IPS-18a (cell line): ENCODE results near the gene THEMIS2.
"Not testable (repeated sequence)": the region's sequence is repeated elsewhere in the genome, so short reads cannot be mapped to it uniquely, and the experiment has no call there.

Experiments
- H3K27ac ChIP-seq: one replicate; pipeline ENCODE4 v1.5.1; 2013; ENCODE audit warnings: low read length
- H3K27me3 ChIP-seq: one replicate; pipeline ENCODE4 v1.6.1; 2013; ENCODE audit warnings: mild to moderate bottlenecking, low read length; ENCODE audit not compliant: control insufficient read depth, insufficient read depth
- H3K36me3 ChIP-seq: one replicate; pipeline ENCODE4 v1.6.1; 2013; ENCODE audit warnings: low read depth, low read length; ENCODE audit not compliant: control insufficient read depth
- H3K4me1 ChIP-seq: one replicate; pipeline ENCODE4 v1.6.1; 2013; ENCODE audit warnings: low read depth, low read length; ENCODE audit not compliant: control insufficient read depth
- H3K4me3 ChIP-seq: one replicate; pipeline ENCODE4 v1.5.1; 2013; ENCODE audit warnings: low read length
- H3K9ac ChIP-seq: one replicate; pipeline ENCODE4 v1.6.1; 2013; ENCODE audit warnings: mild to moderate bottlenecking, low read length, moderate library complexity
- H3K9me3 ChIP-seq: one replicate; pipeline ENCODE4 v1.6.1; 2013; ENCODE audit warnings: low read depth, low read length; ENCODE audit not compliant: control insufficient read depth

The THEMIS2 gene

DNA sequence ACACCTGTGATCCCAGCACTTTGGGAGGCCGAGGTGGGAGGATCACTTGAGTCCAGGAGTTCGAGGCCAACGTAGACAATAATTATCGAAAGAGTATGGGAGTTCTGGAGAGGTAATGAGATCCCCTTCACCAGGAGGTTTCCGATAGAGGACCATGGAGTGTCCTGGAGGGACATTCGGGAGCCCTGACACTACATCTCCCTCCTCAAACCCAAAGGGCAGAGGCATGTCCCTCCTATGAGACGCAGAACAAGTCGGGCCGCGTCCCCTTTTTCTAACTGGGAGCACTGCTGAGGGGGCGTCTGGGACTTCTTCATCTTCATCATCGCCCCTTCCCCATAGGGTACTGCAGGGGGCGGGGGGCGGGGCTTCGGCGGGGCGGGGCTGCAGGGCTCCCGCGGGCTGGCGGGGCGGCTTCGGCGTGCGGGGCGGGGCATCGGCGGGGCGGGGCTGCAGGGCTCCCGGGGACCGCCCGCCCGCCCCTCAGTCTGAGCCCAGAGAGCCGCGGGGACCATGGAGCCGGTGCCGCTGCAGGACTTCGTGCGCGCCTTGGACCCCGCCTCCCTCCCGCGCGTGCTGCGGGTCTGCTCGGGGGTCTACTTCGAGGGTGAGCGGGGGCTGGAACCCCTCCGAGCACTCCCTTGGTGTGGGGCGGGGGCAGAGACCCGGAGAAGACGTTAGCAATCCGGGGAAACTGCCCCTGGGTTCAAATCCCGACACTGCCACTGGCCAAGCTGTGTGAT, at the start of gene THEMIS2:
Gene THEMIS2, plus strand, starts transcription at position 486 of the 743 bp plus-strand sequence. Its CDS starts 28 bp downstream, at position 514.
- peak within 1 kb of the TSS; percentile 83 for H3K4me3 ChIP-seq
- H3K27ac ChIP-seq = no peak within 1 kb of the TSS
- peak within 1 kb of the TSS; percentile 45 for H3K9ac ChIP-seq
- no peaks in the 10 kb centered on the region for H3K36me3 ChIP-seq
- H3K9me3 ChIP-seq = no peaks in the 10 kb centered on the region
- peaks cover 12% of the 10 kb centered on the region for H3K27me3 ChIP-seq
- no peaks in the 10 kb centered on the region for H3K4me1 ChIP-seq

DNA sequence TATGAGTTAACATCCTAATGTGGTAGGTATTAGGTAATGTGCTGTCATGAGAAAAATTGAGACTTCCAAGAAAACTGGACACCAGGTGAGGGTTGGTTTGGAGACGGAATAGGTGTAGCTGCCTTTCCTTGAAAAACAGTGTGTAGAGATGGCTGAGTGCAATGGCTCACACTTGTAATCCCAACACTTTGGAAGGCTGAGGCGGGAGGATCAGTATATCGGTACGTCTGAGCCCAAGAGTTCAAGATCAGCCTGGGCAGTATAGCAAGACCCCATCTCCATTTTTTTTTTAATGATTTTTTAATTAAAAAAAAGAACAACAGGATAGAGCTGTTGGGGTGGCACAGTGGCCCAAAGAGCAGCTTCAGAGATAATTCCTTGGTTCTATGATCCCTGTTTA, 48.6 kb upstream of the THEMIS2 start:
- no peaks in the 10 kb centered on the region for H3K36me3 ChIP-seq
- H3K27ac ChIP-seq = no peak overlapping the region
- no peaks in the 10 kb centered on the region for H3K27me3 ChIP-seq
- no peak overlapping the region for H3K4me3 ChIP-seq
- H3K9me3 ChIP-seq = no peaks in the 10 kb centered on the region
- H3K4me1 ChIP-seq = no peaks in the 10 kb centered on the region
- no peak overlapping the region for H3K9ac ChIP-seq

DNA sequence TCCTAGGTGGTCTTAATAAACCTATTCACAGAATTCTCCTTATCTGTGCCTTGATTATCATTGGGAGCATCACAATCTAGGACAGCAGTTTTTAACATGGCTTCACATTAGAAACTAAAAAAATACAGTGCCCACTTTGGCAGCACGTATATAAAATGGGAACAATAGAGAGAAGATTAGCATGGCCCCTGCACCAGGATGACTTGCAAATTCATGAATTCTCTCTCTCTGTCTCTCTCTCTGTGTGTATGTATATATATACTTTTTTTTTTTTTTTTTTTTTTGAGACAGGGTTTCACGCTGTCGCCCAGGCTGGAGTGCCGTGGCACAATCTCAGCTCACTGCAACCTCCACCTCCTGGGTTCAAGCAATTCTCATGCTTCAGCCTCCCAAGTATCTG, 47.9 kb upstream of the THEMIS2 start:
- no peaks in the 10 kb centered on the region for H3K36me3 ChIP-seq
- H3K9ac ChIP-seq = no peak overlapping the region
- no peaks in the 10 kb centered on the region for H3K9me3 ChIP-seq
- no peak overlapping the region for H3K4me3 ChIP-seq
- no peak overlapping the region for H3K27ac ChIP-seq
- no peaks in the 10 kb centered on the region for H3K4me1 ChIP-seq
- no peaks in the 10 kb centered on the region for H3K27me3 ChIP-seq

DNA sequence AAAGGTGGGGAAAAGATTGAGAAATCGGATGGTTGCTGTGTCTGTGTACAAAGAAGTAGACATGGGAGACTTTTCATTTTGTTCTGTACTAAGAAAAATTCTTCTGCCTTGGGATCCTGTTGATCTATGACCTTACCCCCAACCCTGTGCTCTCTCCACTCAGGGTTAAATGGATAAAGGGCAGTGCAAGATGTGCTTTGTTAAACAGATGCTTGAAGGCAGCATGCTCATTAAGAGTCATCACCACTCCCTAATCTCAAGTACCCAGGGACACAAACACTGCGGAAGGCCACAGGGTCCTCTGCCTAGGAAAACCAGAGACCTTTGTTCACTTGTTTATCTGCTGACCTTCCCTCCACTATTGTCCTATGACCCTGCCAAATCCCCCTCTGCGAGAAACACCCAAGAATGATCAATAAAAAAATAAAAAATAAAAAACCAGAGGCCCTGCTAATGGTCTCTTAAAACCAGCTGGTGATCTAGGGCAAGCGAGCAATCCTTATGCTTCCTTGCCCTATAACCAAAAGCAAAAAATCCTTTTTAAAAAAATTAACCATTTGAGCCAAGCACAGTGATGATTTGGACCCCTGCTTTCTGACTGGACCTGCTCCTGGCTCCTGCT, 42.9 kb upstream of the THEMIS2 start:
- H3K4me3 ChIP-seq = not testable (repeated sequence)

DNA sequence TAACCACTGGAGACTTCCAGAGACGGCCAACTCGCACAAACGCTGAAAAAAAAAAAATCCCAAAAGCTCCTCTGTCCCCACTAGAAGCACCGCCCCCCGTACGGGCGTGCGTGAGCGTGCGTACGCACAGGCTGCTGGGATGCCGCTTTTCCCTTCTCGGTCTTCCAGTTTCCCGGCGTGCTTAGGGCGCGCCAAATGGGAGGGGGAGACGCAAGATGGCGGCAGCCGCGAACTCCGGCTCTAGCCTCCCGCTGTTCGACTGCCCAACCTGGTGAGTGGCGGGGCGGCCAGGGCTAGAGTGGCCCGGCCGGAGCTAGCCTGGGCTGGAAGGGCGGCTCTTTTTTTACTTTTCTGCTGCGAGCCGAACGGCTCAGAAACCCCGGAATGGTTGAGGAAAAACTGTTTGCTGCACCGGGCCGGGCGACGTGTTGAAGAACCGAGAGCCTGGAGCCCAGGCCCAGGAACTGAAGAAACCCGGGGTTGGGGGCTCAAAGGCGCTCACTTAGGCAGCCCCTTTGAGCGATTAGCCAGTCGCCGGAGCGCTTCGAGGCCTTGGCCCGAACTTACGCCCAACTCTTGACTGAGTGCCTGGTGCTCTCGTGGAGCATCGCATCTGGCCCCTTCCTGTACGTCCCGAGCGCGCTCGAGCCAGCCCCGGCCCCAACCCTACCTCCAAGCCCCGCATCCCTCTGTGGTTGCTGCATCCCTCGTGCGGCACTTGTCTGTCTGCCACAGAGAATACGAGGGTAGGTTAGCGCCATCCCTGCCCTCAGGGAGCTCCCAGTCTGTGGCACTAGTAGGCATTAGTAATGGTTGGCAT, 41.5 kb upstream of the THEMIS2 start, which contains the start of gene PPP1R8:
Gene PPP1R8, plus strand, starts transcription at position 162 of the 820 bp plus-strand sequence. Its CDS starts 54 bp downstream, at position 216.
- H3K27ac ChIP-seq = peak within 1 kb of the TSS; percentile 91
- peaks cover 24% of the 10 kb centered on the region for H3K36me3 ChIP-seq
- H3K4me3 ChIP-seq = peak within 1 kb of the TSS; percentile 88
- no peaks in the 10 kb centered on the region for H3K27me3 ChIP-seq
- H3K9ac ChIP-seq = peak within 1 kb of the TSS; percentile 97
- peaks cover 9% of the 10 kb centered on the region for H3K4me1 ChIP-seq
- no peaks in the 10 kb centered on the region for H3K9me3 ChIP-seq

More for the DNA sequence above, 42.9 kb upstream of the THEMIS2 start:
- not testable (repeated sequence) for H3K27ac ChIP-seq, H3K27me3 ChIP-seq, H3K4me1 ChIP-seq, H3K9me3 ChIP-seq
- Histone ChIP-seq H3K9ac (peak overlapping the region; percentile 97), H3K36me3 (peaks cover 17% of the 10 kb centered on the region)

DNA sequence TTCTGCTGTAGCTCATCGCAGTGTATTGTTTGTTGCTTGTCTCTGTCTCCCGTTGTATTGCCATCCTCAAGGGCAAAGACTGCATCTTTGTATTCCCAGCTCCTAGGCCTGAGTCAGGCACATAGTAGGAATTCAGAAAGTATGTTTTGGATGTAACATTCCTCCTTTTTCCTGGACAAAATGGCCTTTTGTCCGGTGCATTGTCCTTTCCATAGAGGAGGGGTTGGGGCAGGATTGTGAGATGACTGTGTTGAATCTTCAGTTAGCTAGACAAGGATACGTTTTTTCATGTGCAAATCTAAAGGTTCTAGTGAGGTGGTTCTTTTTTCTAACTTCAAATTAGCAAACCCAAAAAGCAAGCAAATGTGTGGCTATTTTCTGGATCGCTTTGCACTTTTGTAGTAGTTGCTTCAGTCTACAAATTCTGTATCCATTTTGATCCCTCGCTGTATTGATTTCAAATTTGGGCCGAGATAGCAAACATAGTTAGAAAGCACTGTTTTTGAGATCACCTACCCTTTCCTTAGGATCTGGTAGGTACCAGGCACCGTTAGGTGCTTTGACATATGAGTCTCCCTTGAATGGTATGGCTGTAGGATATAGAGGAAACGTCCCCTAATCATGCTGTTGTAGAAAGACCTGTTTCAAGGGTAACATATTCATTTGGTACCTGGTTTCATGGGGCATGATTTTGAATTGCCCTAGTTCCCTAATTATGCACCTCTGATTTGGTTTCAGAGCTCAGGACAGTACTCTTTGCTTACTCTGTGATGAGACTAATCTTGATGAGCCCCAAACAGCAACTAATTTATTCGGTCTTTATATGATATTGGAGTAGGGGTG, 40.6 kb upstream of the THEMIS2 start:
- H3K4me1 ChIP-seq = peaks cover 9% of the 10 kb centered on the region
- peak overlapping the region; percentile 91 for H3K27ac ChIP-seq
- H3K27me3 ChIP-seq = no peaks in the 10 kb centered on the region
- peak overlapping the region; percentile 97 for H3K9ac ChIP-seq
- H3K36me3 ChIP-seq = peaks cover 28% of the 10 kb centered on the region
- H3K9me3 ChIP-seq = no peaks in the 10 kb centered on the region
- peak overlapping the region; percentile 88 for H3K4me3 ChIP-seq

DNA sequence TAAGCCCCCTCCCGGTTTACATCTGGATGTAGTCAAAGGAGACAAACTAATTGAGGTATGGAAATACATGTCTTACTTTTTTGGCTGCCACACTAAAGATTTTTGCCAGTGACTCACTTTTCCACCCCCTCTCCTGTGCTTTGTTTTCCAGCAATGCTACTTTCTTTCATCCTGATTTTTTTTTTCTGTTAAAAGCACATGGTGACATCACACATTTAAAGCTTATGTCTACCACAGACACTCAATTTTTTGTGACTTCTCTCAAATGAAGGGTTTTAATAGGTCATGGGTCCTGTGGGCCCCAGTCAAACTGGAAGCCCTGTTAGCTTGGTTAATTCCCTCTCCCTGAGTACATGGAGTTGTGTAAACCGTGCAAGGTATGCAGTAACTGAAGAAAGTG, 39.6 kb upstream of the THEMIS2 start:
- Histone ChIP-seq H3K27ac (no peak overlapping the region), H3K4me1 (peaks cover 9% of the 10 kb centered on the region), H3K27me3 (no peaks in the 10 kb centered on the region), H3K9ac (no peak overlapping the region), H3K36me3 (peaks cover 28% of the 10 kb centered on the region), H3K4me3 (no peak overlapping the region), H3K9me3 (no peaks in the 10 kb centered on the region)

DNA sequence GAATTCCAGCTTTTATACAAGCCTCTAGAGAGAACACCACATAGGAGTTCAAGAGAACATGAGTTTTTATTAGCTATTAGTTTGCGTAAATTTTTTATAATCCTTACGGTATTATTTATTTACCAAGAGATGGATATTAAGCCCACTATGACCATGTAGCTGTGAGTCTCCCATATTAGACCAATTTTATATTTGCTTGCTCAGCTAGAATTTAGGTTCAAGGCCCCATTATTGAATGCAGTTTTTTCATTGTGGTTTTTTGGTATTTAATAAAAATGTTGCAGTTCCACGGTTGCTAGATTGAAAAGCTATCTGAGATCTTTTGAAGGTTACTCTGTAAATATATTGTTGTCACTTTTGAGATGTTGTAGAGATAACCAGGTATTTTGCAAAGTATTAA, 38.9 kb upstream of the THEMIS2 start:
- H3K9ac ChIP-seq = no peak overlapping the region
- no peak overlapping the region for H3K4me3 ChIP-seq
- no peaks in the 10 kb centered on the region for H3K9me3 ChIP-seq
- H3K27me3 ChIP-seq = no peaks in the 10 kb centered on the region
- no peak overlapping the region for H3K27ac ChIP-seq
- H3K36me3 ChIP-seq = peaks cover 28% of the 10 kb centered on the region
- peaks cover 9% of the 10 kb centered on the region for H3K4me1 ChIP-seq

DNA sequence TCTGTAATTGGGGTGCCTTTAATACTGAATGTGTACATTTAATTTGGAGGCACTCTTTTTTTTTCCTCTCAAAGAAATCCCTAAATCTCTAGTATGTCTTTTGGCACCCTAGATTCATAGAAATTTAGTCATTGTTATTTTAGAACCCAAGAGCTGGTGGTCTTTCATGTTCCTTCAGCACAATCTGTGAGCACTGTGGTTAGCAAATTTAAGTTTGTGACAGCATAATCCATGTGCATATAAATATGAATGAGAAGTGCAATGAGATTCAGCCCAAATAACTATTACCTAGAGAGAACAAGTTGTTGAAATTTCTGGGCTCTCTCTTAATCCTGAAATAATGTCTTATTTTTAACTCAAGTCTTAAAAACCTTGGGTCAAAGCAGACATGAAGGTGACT, 37.3 kb upstream of the THEMIS2 start:
- Histone ChIP-seq H3K9me3 (no peaks in the 10 kb centered on the region), H3K36me3 (peaks cover 41% of the 10 kb centered on the region), H3K9ac (no peak overlapping the region), H3K27me3 (no peaks in the 10 kb centered on the region), H3K4me1 (peaks cover 6% of the 10 kb centered on the region), H3K4me3 (no peak overlapping the region), H3K27ac (no peak overlapping the region)

DNA sequence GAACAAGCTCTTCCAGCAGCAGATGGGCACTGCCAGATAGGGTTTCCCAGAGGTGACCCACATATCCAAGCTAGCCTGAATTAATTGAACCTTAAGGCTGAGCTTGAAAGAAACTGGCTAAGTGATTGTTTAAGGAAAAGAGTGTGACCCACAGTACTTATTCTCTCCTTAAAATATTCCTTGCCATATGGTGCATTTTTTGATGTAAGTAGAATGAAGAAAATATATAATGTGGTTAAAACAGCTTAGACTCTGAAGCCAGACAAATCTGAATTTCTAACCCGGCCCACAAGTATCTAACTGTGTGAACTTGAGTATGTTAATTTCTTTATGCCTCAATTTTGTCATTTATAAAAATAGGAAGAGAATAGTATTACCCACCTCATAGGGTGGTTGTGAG, 36.8 kb upstream of the THEMIS2 start:
- Histone ChIP-seq H3K9me3 (no peaks in the 10 kb centered on the region), H3K27ac (no peak overlapping the region), H3K36me3 (peaks cover 46% of the 10 kb centered on the region), H3K4me1 (peaks cover 6% of the 10 kb centered on the region), H3K9ac (no peak overlapping the region), H3K27me3 (no peaks in the 10 kb centered on the region), H3K4me3 (no peak overlapping the region)

DNA sequence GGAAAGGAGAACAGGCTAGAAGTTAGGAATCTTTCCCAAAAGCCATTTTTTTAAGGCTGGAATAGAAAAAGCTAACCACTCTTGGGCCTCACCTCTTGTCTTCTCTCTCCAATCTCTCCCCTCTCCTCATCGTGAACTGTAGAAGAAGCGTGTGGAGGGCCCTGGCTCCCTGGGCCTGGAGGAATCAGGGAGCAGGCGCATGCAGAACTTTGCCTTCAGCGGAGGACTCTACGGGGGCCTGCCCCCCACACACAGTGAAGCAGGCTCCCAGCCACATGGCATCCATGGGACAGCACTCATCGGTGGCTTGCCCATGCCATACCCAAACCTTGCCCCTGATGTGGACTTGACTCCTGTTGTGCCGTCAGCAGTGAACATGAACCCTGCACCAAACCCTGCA, 22.4 kb upstream of the THEMIS2 start:
- H3K9ac ChIP-seq = no peak overlapping the region
- H3K4me1 ChIP-seq = no peaks in the 10 kb centered on the region
- no peak overlapping the region for H3K4me3 ChIP-seq
- H3K27me3 ChIP-seq = no peaks in the 10 kb centered on the region
- peaks cover 58% of the 10 kb centered on the region for H3K36me3 ChIP-seq
- no peak overlapping the region for H3K27ac ChIP-seq
- no peaks in the 10 kb centered on the region for H3K9me3 ChIP-seq
